NCI-H2227 (cell line): ENCODE data around the gene AHR.

Experiments
- DNase-seq: peaks from one replicate; lab custom pipeline; 2025; ENCODE audit not compliant: unreplicated experiment; lab: John Stamatoyannopoulos, UW

Gene AHR

DNA sequence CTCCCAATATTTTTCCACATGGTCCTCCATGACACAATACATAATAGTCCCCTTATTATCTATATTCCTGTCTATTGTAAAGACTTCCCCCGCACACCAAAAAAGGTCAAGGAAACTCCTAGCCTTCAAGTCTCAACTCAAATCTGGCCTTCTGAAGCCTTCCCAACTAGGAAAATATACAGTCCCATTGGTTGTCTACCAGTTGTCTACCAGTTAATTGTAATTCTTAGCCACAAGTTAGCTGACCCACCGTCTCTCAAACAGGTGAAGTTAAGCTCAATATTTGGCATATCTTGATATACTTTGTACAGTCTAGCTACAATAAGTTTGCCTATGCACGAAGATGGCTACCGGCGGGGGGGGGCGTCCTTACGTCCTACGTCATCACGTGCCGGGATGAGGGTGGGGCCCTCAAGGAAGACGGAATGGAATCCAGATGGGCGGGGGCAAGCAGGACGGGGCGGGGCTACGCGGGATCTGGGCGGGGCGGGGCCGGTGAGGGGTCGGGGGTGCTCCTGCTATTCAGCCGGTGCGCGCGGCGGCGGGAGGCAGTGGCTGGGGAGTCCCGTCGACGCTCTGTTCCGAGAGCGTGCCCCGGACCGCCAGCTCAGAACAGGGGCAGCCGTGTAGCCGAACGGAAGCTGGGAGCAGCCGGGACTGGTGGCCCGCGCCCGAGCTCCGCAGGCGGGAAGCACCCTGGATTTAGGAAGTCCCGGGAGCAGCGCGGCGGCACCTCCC lies at the start of gene AHR:
Gene AHR (plus strand): TSS at position 551 of the 738 bp plus-strand sequence. CDS start 613 bp downstream, outside the sequence.
- peak; percentile 77 for DNase-seq

DNA sequence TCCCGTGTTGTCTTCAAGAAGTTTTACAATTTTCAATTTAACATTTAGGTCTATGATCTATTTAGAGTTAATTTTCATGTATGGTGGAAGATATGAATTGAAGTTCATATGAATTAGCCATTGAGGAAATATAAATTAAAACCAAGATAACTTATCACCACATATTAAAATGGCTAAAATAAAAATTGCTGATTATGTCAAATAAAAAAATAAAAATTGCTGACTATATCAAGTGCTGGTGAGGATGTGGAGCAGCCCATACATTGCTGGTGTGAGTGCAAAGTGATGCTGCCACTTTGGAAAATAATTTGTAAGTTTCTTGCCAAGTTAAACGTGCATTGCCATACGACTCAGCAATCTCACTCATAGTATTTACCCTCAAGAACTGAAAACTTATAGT lies 44.6 kb upstream of the AHR start:
- DNase-seq: no peak

DNA sequence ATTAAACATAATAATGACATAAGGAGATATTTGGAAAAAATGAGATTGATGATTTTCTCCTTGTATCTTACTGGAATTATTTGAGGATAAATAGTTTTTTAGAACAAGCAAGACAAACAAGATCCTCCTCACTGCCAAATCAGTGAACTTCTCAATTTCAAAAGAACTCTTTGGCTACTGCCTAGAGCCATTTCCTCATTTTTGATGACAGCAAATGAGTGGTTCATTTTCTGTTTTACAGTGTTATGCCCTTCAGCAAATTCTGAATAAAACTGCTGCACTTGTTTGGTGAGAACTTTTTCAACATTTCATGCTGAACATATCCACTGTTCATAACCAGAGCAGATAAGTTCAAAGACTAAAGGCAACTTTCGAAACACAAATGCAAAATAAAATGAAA lies 42.5 kb upstream of the AHR start:
- DNase-seq: no peak

DNA sequence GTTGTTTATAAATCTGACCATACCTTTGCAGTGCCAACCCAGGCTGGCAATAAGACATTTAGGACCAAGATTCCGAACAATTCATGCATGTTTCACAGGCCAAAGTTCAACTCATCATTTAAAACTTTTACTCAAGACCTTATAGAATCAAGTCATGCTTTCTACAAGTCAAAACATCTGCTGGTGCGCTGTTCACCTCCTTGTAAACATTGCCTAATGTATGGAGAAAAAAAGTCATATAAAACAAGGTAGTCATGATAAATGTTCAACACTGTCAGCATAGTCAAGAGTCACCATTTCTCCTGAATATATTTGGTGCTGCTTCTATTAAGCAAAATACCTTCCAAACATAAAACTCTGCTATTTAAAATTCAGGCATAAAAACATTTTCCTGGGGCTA lies 42.1 kb upstream of the AHR start:
- no peak for DNase-seq

DNA sequence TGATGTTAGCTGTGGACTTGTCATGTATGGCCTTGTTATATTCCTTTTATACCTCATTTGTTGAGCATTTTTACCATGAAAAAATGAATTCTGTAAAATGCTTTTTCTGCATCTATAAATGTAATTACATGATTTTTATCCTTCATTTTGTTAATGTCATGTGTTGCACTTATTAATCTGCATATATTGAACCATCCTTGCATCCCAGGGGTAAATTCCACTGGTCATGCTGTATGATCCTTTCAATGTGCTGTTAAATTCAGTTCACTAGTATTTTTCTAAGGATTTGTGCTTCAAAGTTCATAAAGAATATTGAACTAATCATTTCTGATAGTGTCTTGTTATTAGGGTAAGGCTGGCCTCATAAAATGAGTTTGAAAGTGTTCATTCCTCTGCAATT lies 31.9 kb upstream of the AHR start:
- no peak for DNase-seq

DNA sequence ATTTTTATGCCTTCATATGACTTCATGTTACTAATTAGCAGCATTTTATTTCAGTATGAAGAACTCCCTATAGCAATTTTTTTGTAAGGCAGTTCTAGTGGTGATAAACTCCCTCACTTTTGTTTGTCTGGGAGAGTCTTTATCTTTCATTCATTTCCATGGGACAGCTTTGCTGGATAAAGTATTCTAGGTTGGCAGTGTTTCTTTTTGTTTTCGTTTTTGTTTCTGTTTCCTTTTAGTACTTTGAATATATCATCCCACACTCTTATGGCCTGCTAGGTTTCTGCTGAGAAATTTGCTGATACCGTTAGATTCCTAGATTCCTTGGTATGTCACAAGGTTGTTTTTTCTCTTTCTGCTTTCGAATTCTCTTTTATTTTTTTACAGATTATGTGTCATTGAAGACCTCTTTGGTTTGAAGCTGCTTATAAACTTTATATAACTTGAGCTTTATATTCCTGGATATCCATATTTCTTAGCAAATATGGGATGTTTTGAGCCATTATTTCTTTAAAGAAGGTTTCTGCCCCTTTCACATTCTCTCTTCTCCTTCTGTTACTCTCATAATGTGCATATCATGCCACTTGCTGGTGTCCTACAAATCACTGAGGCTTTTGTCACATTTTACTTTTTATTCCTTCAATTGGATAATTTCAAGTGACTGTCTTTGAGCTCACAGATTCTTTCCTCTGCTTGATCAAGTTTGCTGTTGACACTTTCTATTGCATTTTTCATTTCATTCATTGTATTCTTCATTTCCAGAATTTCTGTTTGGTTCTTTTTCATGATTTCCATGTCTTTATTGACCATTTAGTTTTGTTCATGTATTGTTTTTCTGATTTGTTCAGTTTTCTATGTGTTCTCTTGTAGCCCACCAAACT lies 28.9 kb upstream of the AHR start:
- no peak for DNase-seq

DNA sequence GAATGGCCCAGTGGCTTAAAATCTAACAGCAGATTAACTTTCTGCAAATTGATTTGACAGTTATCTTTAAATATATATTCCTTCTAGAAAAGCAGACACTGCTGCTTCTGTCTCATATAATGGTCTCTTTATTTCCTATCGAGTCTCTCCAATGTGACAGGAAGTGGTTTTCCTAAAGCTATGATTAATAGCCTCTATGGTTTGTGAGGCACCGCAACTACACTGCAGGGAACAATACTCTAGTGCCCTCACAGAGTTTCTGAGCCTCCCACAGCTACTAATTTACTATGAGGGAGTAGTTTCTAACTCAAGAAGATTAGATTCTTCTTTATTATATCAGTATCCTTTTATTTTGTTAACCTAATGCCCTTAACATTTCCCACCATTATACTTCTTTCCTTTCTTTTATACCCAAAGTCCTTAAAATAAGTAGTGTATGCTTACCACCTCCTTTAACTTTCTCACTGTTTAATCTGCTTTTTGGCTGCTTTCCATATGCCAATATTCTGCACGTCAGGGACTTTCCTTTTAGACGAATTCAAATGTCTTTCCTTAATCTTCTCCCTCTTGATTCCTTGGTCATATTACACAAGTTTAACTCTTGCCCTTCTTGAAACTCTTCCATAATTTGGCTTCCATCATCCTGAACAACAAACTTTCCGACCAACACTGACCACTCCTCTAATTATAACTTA lies 23.8 kb upstream of the AHR start:
- no peak for DNase-seq

DNA sequence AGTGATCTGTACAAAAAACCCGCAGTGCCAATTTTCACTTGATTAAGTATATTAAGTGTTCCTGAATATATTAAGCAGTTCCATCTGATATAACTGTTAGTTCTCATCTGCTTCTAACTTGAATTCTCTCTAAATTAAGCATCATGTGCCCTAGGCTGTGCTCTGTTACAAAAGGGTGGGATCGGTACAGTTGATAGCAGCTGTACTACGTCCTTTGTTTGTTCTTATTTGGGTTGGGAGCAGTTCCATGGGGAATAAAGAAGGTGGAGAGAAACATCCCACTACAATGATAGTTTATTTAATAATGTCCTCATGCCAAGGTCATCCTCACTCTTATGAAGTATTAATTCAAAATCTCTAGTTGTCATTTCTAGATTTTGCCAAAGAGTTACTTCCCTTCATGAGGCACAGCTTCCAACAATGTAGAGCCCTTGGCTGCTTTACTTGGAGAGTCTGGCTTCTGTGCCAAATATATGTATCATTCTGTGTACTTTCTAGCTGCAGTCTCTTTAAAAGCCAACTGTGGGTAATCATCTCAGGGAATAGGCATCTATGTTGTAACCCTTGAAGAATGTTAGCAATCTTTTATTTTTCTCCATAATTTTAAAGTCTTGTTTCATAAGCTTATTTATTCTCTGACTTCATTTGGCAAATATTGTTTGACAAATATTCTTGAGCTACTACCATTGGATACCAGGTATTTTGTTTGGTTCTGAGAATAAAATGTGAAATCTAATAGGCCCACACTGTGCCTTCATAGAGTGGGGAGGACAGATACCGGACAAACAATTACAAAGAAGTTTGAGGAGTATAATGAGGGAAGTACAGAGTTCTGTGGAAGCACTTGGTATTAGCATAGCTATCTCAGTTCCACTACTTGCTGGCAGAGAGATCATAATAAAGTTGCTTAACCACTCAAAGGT lies 22.4 kb upstream of the AHR start:
- no peak for DNase-seq

DNA sequence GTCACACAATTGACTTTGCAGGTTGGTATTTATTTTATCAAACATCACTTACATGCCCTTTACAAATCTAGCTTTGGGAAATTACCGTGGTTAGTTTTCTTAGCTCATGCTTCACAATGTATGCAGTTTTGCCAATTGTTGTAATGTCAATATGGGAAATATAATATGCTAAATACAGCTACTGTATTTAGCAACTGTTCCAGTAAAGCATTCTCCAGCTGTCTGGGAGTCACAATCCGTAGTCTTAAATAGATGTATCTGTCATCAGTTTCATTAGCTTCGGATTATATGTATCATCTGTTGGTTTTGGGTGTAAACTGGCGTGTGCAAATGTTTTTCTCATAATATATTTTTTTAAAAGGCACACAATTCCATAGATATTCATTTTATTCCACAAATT lies 19.4 kb upstream of the AHR start:
- DNase-seq: no peak

DNA sequence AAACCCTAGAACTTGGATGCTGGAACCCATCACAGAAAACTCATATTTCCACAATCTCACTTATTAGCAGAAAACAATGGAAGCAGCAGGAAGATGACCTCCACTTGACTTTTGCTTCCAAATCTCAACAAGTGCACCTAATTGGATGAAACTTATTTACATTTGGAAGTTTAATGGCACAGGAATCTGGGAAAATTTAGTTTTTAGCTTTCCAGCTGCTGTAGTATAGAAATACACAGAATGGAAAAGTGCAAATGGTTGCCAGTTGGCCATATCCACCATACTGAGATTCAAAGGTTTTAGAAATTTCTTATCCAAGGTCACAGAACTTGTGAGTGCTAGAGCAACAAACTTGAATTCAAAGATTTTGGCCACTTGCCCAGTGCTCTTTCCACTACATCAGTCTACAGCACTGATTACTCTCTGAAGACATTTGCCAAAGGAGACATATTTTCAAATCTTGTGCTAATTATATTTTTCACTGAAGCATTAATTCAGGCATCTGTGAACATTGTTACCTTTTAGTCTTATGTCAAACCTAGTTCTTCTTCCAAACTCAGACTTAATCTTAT lies 9.3 kb upstream of the AHR start:
- no peak for DNase-seq

DNA sequence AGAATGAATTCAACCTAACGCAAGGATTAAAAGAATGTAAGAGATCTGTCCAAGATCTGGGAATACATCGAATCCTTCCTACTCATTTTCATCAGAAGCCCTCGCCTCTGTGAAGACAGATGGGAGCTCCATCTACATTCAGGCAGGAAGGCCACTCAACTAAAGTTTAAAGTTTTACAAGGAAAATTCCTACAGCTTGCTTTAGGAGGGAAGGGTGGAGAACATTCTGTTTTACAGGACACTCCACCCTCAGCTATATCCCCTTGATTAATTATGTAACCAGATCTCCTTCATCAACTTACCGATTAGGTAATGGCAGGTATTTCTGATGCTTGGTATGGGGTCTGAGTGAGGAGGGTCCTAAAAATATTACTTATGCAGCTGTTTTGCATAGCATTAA lies 5.6 kb upstream of the AHR start:
- DNase-seq: no peak

DNA sequence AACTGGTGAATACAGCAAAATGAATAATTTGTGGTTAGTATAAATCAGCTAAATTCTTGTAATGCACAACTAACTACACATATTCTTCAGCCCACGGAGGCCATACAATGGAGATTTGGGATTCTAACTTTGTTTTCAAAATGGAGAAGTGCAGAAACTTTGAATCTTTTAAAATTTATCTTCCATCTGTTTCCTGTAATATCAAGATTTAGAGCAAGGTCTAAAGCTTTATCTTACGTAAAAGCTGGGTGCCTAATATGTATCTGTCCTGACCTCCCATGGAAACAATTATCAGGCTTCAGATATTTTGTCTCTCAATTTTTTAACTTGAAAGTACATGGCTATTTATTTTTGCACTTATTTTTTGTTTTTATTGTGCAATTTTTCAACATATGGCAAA lies 5.0 kb upstream of the AHR start:
- DNase-seq: no peak

DNA sequence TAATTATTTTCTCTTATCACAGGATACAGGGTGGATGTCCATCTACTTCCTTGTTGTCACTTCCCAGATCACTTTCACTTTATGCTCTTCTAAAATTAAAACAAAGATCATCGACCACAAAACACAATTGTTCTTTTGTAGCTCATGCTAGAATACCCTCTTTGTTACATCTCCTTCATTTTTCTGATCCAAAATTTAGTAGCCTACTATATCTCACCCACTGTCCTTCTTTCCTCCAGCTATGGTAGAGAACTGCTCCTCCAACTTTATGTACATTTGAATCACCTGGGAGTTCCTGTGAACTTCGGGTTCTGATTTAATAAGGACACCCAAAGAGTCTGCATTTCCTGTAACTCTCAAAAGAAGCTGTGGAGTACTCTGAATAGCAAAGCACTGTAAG lies 1.2 kb upstream of the AHR start:
- DNase-seq: no peak

DNA sequence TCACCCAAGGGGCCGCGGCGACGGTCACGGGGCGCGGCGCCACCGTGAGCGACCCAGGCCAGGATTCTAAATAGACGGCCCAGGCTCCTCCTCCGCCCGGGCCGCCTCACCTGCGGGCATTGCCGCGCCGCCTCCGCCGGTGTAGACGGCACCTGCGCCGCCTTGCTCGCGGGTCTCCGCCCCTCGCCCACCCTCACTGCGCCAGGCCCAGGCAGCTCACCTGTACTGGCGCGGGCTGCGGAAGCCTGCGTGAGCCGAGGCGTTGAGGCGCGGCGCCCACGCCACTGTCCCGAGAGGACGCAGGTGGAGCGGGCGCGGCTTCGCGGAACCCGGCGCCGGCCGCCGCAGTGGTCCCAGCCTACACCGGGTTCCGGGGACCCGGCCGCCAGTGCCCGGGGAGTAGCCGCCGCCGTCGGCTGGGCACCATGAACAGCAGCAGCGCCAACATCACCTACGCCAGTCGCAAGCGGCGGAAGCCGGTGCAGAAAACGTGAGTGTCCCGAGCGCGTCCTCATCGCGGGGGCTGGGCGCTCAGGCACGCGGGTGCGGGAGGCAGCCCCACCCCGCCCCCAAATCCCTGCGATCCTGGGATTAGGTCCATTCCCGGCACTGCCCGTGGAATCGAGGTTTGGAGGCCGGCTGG lies 509 bp downstream of the AHR start:
- DNase-seq: peak; percentile 4

DNA sequence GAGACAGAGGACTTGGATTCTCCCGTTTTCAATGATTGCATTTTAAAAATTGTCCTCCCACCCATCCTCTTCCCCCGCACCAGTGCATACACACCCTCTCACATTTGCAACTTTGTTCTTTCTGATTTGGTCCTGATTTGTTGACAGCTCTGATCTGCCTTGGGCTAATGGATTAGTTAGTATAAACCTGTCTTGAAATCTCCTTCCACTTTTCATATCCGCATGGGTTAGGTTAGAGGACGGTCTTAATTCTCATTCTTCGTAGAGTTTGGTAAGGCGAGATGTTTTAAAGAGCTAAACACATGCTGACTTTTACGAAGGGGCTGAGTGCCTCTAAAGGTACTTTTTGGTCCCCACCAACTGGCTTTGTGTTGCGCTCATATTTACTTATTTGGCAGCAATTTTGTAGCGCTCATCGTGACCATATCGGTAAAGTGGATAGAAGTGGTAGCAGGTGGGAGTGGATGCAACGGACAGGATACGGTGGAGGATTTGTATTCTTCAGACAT lies 1.1 kb downstream of the AHR start:
- DNase-seq: no peak

DNA sequence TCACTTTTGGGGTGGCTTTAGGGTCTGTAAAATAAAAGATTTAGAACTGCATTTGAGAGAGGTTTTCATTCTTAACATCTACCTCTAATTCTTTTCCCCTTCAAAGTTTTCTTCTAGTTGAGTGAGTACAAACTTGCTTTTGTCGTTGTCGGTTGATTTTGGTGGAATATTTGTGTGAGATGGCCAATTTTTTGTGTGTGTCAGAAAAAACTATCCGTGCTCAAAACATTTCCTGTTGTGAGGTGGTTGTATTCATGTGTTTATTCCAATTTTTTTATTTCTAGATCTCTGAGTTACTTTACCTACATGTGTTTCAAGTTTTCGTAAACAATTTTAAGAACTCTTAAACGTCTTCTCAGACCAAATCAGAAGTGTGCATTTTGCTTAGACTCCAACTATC lies 1.6 kb downstream of the AHR start:
- DNase-seq: no peak

DNA sequence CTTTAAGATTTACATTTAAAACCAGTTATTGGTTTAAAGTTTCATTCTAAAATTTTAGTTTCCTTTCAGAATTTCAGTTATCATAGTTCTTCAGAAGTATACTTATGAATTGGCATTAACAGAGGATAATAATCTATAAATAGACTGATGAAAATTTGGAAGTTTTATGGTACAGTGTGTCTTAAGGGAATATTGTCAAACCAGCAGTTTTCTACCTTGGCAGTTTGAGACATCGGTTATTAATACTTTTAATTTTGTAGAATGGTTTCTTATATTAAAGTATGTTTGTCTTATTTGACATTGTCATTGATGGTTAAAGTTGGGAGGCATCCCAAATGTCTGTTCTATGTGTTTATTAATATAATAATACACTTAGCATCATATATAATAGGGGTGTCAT lies 2.0 kb downstream of the AHR start:
- DNase-seq: no peak

DNA sequence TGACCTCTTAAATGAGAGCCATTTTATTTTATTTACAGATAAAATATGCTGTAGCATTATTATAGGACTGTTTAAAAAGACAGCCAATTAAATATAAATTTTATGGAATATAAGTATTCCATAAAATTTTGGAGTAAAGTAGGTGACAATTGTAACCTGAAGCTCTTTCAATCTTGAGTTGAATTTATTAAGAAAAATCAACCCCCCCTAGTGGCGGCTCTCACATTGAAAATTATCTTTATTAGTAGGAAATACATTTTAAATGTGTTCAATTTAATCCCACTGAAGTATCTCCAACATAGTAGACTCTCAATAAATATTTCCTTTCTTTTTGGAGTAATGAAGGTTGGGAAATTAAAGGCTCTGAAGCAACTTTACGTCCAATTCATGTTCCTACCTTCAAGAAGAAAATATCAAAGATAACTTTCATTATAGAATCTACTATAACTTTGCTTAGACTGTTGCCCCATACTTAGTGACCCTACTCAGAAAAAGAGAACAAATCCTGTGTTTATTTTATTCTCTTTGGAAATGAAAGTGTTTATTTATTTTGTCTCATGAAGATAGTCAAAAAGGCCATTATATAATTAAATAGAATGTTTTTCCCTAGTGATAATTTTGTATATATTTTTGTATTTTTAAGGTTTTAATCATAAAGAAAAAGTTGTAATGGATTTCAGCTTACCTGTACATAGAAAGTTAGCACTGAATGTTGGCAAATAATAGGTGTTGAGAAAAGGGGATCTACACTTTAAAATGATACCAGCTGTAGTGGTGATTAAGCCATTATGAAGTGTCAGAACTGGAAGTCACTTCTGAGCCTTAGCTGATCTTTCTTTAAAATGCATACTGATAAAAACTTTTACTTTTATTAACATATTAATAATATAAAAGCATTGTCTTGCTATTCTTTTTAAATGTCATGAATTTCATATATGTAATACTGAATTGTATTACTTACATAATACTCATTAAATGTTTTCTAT lies 3.3 kb downstream of the AHR start:
- DNase-seq: peak; percentile 7
